Cardiac muscle cell (in vitro differentiated cells and primary cell): ENCODE results near the gene SH2D7. TPM values are rescaled to one million over a fixed set of nuclear protein-coding genes. Genes with fewer than 3 reads are reported as not detected.

Source experiments
- DNase-seq, 2 donors: peaks; one replicate each; pipeline versions ENCODE4 v3.0.0 to v3.0.0-alpha.2; 2010 to 2017; ENCODE audit warnings: low read depth in 1 of 2, low spot score in 1 of 2
- H3K27ac ChIP-seq: fragments of 200-600 bp; sonication (generic); 2 replicates; pipeline ENCODE4 v1.5.1; 2016
- H3K27me3 ChIP-seq: fragments of 200-600 bp; sonication (generic); 2 replicates; pipeline ENCODE4 v1.6.0; 2016; ENCODE audit warnings: control low read depth
- H3K36me3 ChIP-seq: fragments of 200-600 bp; sonication (generic); 2 replicates; pipeline ENCODE4 v1.5.1; 2016; ENCODE audit warnings: control low read depth
- H3K4me1 ChIP-seq: fragments of 200-600 bp; sonication (generic); 2 replicates; pipeline ENCODE4 v1.8.1; 2017; ENCODE audit warnings: low read depth, mild to moderate bottlenecking, mixed run types
- H3K4me3 ChIP-seq: fragments of 200-600 bp; sonication (generic); 2 replicates; pipeline ENCODE4 v1.5.1; 2016; ENCODE audit warnings: mild to moderate bottlenecking
- H3K9me3 ChIP-seq: fragments of 200-600 bp; sonication (generic); 2 replicates; pipeline ENCODE4 v1.5.1; 2017; ENCODE audit warnings: low read depth, mild to moderate bottlenecking, control low read depth
- CTCF ChIP-seq: IDR thresholded peaks from 2 replicates; pipeline ENCODE4 v1.5.1; 2012; ENCODE audit warnings: low read depth, mild to moderate bottlenecking, low read length
- polyA plus RNA-seq: library from polyadenylated mRNA; unstranded; fragments of >200 nt; fragmentation: Nextera tagmentation; extraction: Ambion mirVana; gene quantifications from 2 replicates; pipeline ENCODE4 v1.2.1, GENCODE V29; 2016
- total RNA-seq: library from RNA; depleted of rRNA; stranded (reverse); fragments of >200 nt; gene quantifications from 2 replicates; pipeline ENCODE4 v1.2.3, GENCODE V29; 2016

SH2D7 gene
- total and polyA plus RNA-seq, 2 experiments from 2014 or later, result 0.98 TPM; not detected in 1

GRCh38 chr15:78129751-78130287 is 37.5 kb downstream of the SH2D7 start:
- Histone ChIP-seq H3K4me3 (no peak overlapping the region), H3K27ac (peak overlapping the region; percentile 32), H3K4me1 (no peaks in the 10 kb centered on the region), H3K27me3 (no peaks in the 10 kb centered on the region), H3K9me3 (no peaks in the 10 kb centered on the region), H3K36me3 (no peaks in the 10 kb centered on the region)
- DNase-seq, result no peak
- no peak for TF ChIP-seq CTCF

- Histone ChIP-seq H3K4me3 (peak overlapping the region; percentile 53), H3K4me1 (no peaks in the 10 kb centered on the region), H3K9me3 (no peaks in the 10 kb centered on the region), H3K27me3 (no peaks in the 10 kb centered on the region), H3K27ac (peak overlapping the region; percentile 32), H3K36me3 (no peaks in the 10 kb centered on the region)
- no peak for DNase-seq
- TF ChIP-seq CTCF, result no peak
These were observed 38.3 kb downstream of the SH2D7 start for GRCh38 chr15:78130466-78131294.

GRCh38 chr15:78131295-78132061 is 39.1 kb downstream of the SH2D7 start, which contains the start of gene CIB2:
CIB2 (minus strand) TSS chr15:78131445; CDS start chr15:78131215, 230 bp downstream.
- peak; percentile 76 to 90 for DNase-seq
- peak within 1 kb of the TSS; percentile 53 for H3K4me3 ChIP-seq
- no peaks in the 10 kb centered on the region for H3K4me1 ChIP-seq
- TF ChIP-seq CTCF, result peak; percentile 51
- H3K36me3 ChIP-seq, result no peaks in the 10 kb centered on the region
- no peaks in the 10 kb centered on the region for H3K27me3 ChIP-seq
- H3K27ac ChIP-seq, result peak within 1 kb of the TSS; percentile 70
- H3K9me3 ChIP-seq, result no peaks in the 10 kb centered on the region

- TF ChIP-seq CTCF, result no peak
- no peak overlapping the region for H3K4me3 ChIP-seq
- H3K27ac ChIP-seq, result no peak overlapping the region
- no peaks in the 10 kb centered on the region for H3K9me3 ChIP-seq
- DNase-seq, result peak in 1 of 2 donors; percentile 42
- no peaks in the 10 kb centered on the region for H3K36me3 ChIP-seq
- H3K4me1 ChIP-seq, result no peaks in the 10 kb centered on the region
- no peaks in the 10 kb centered on the region for H3K27me3 ChIP-seq
These were observed 41.4 kb downstream of the SH2D7 start for GRCh38 chr15:78133801-78134200.

- TF ChIP-seq CTCF, result no peak
- no peaks in the 10 kb centered on the region for H3K27me3 ChIP-seq
- H3K4me1 ChIP-seq, result no peaks in the 10 kb centered on the region
- no peak for DNase-seq
- no peak overlapping the region for H3K4me3 ChIP-seq
- H3K27ac ChIP-seq, result no peak overlapping the region
- no peaks in the 10 kb centered on the region for H3K36me3 ChIP-seq
- no peaks in the 10 kb centered on the region for H3K9me3 ChIP-seq
These were observed 47.2 kb downstream of the SH2D7 start for GRCh38 chr15:78139578-78139977.
